NCI-H128 (cell line): ENCODE results near the gene FAM131C.
A peak's percentile ranks its signal among the peaks of the same experiment; 100 is the strongest.
"Not testable (repeated sequence)": the region's sequence is repeated elsewhere in the genome, so short reads cannot be mapped to it uniquely, and the experiment has no call there.

Source experiments
- DNase-seq: peaks from one replicate; lab custom pipeline; 2025; ENCODE audit not compliant: unreplicated experiment; lab: John Stamatoyannopoulos, UW

The FAM131C gene

GRCh38 chr1:16041200-16041599, 32.3 kb downstream of the FAM131C start:
- no peak for DNase-seq

- not testable (repeated sequence) for DNase-seq
These were observed 33.6 kb downstream of the FAM131C start for GRCh38 chr1:16039871-16040270.

DNA sequence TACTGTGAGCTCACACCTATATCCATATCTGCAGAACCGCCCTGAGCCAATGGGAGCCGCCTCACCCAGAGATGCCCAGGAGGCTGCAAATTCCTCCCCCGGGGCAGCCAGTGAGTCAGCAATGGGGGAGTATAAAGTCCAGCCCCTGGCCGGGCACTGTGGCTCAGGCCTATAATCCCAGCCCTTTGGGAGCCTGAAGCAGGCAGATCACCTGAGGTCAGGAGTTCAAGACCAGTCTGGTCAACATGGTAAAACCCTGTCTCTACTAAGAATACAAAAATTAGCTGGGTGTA, 34.9 kb downstream of the FAM131C start:
- no peak for DNase-seq

DNA sequence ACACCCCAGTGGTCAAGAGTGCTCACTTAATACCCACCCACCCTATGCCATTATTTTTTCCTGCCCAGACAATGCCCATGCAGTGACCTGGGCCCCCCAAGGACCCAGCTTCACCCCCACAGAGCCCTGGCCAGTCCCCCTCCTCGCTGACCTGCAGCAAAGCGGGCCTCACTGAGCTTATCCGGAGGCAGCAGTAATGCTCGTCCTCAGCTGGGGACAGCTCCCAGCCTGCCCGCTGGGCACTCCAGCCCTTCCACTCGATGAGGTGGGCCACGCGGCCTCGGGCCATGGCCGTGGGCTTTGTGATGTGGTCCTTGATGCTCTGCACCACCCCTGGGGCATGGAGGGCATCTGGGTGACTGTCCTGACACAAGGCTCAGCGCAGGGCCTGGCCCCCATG, 37.0 kb downstream of the FAM131C start:
- DNase-seq: not testable (repeated sequence)

GRCh38 chr1:16033103-16033632, 40.3 kb downstream of the FAM131C start:
- DNase-seq: not testable (repeated sequence)

DNA sequence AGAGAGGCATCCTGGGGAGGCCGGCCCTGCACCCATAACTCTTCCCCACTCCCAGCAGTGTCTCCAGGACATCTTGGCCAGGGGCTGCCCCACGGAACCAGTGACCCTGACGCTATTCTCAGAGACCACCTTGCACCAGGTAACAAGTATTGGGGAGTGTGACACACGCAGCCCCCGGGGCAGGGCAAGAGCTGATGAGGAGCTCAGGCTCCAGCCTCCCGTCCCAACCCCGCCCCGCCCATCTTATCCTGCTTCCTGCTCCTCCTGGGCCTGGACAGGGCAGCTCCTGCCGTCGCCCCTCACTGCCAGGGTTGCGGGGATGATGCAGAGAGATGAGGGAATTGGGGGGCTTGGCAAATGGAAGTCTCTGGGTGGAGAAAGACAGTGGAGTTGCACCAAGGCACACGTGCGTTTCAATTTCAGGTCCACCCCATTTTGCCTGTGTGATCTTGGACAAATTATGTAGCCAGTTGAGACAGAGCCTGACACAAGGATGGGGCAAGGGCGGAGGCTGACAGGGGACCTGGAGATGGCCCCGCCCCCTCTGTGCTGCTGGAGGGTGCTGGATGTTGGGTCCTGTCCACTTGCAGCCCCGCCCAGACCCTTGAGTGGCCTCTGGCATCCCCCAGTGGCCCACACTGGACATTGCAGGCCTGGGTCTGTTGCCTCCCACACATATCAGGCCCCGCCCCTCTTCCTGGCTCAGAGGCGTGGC, 40.9 kb downstream of the FAM131C start:
- DNase-seq: peak; percentile 31

DNA sequence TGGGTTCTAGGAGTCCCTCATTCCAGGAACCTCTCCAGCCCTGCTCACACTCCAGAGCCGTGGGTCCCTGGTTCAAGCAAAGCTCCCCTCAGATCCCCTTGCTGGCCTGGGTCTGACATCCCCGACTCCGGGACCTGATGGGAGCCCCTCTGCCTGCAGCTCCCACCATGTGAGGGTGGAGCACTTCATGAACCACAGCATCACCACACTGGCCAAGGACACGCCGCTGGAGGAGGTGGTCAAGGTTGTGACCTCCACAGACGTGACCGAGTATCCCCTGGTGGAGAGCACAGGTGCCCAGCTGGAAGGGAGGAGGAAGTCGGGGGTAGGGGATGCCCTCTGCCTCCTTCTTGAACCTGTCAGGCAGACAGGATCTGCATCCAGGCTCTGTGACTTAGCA, 41.9 kb downstream of the FAM131C start:
- DNase-seq: no peak

GRCh38 chr1:16029288-16029687, 44.2 kb downstream of the FAM131C start:
- no peak for DNase-seq

GRCh38 chr1:16029003-16029268, 44.5 kb downstream of the FAM131C start:
- DNase-seq: not testable (repeated sequence)

DNA sequence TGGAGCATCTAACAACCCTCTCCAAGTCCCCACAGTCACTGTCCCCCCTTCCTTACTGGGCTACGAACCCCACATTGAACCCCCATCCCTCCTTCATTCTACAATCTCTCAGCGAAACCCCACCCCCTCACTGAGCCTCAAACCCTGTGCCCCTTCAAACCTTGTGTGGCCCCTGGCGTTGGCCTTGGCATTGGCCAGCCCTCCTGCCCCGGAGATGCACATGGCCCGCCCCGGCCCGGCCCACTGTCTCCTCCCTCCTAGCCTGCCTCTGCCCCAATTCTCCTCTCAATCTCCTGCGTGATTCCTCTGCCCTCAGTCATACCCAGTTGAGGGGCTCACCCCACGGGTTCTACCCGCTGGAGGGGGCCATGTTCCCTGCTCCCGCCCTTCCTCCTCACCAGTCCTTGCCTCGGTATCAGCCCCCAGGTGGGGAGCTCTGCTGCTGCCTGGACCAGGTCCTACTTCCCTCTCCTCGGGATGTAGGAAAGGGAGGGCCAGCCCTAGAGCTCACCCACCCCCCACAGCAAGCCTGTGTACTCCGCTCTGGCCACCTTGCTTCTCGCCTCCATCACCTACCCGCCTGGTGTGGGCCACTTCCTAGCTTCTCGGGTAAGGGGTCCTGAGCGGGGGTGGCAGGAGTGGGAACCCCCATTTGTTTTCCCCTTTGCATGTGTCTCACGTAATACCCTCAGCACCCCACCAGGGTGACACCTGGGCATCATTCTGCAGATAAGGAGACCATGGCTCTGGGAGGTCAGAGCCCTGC, 45.0 kb downstream of the FAM131C start:
- DNase-seq: no peak

GRCh38 chr1:16026723-16027484, 46.5 kb downstream of the FAM131C start:
- no peak for DNase-seq

- DNase-seq: not testable (repeated sequence)
These were observed 47.1 kb downstream of the FAM131C start for GRCh38 chr1:16026302-16026701.

- DNase-seq: no peak
These were observed 50.3 kb downstream of the FAM131C start for GRCh38 chr1:16023050-16023653.

- no peak for DNase-seq
These were observed 51.1 kb downstream of the FAM131C start for GRCh38 chr1:16022393-16022792.

DNA sequence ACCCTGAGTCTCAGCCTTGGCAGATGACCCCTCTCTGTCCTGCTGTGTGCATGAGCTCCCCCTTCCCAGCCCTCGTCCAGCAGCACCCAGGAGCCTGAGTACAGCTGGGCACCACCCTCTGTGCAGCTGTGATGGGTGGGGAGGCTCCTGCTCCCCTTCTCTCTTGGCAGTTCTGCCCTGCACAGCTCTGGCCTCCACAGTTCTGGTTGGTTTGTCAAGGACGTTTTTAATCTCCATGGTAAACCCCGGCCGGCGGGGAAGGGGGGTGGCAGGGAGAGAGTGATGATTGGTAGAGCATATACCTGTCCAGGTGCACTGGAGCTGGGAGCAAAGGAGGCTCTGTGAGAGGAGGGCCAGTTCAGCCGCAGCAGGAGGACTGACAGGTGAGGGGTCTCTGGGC, 51.8 kb downstream of the FAM131C start, which contains the start of gene CLCNKA:
TSS of gene CLCNKA (plus strand) at position 356 of the 400 bp plus-strand sequence. CDS start 584 bp downstream, outside the sequence.
- no peak for DNase-seq

DNA sequence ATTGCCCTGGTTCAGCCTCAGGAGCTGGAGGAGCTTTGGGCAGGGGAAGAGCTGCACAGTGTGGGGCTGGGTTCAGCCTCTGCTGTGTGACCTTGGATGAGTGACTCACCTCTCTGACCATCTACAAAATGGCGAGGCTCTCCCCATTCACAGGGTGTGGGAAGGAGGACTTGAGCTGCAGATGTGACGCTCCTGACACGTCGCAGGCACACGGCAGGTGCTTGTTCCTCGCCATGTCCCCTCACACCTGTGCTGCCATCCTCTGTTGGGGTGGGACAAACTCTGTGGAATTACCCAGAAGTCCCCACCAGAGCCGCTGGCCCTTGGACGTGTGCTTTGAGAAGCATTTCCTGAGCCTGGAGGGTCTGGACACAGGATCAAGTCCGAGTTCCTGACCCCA, 52.6 kb downstream of the FAM131C start:
- not testable (repeated sequence) for DNase-seq

DNA sequence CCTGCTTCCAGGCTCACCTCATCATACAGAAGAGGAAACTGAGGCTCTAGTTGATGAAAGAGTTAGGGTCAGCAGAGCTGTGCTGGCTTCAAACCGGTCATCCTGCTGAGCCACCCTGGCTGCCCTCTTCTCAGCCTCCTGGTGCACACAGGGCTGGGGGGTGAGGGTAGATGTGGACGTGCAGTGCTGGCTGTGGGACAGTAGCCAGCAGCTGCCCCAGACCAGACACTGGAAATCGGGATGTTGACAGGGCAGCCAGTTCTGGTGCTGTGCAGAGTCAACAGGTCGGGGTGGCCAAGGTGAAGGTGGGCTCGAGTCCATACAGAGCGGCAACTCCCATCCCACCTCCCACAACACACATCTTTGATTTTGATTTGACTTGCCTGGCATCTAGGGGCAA, 53.1 kb downstream of the FAM131C start:
- DNase-seq: no peak

- no peak for DNase-seq
These were observed 53.7 kb downstream of the FAM131C start for GRCh38 chr1:16019644-16020277.

GRCh38 chr1:16018749-16019643, 54.5 kb downstream of the FAM131C start:
- no peak for DNase-seq

DNA sequence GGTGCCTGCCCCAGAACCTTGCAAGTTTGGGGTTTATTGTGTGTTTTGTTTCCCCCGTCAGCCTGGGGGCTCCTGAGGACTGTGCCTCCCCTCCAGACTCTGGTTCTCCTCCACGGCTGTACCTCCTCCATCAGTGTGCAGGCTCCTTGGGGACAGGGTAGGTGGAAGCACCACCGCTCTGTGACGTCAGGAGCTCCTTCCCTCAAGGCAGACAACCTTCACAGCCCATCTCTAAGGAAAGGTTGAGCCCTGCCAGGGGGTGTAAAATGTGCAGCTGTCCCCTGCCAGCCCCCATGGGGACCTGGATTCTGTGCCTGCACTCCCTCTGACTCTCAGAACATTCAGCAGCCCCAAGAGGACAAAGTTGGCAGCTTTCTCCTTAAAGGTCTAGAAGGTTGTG, 55.1 kb downstream of the FAM131C start:
- no peak for DNase-seq
